AG04450 (cell line): Measurements from ENCODE around the gene MKLN1. TPM values are rescaled to one million over a fixed set of nuclear protein-coding genes. Genes with fewer than 3 reads are reported as not detected.
"Not testable (repeated sequence)": the region's sequence is repeated elsewhere in the genome, so short reads cannot be mapped to it uniquely, and the experiment has no call there.

Source experiments
- CTCF ChIA-PET: fragments of 300-600, 350-600 bp; formaldehyde crosslinking; extraction: SDS; loops from one replicate; lab custom pipeline; 2022; ENCODE audit warnings: antibody characterized with exemption, inconsistent platforms; lab: Charles Lee
- POLR2A ChIA-PET: fragments of 350-600 bp; formaldehyde crosslinking; extraction: SDS; loops from one replicate; lab custom pipeline; 2021; ENCODE audit warnings: antibody characterized with exemption, inconsistent platforms; lab: Yijun Ruan, JAX
- DNase-seq: peaks from one replicate; pipeline ENCODE4 v3.0.0-alpha.2; 2011; ENCODE audit warnings: low read depth, low spot score
- H3K27ac ChIP-seq: one replicate; pipeline ENCODE4 v1.5.1; 2012; ENCODE audit warnings: low read depth, low read length, control low read depth
- H3K27me3 ChIP-seq: one replicate; pipeline ENCODE4 v1.6.0; 2012; ENCODE audit warnings: low read length; ENCODE audit not compliant: control insufficient read depth, insufficient read depth
- H3K4me3 ChIP-seq: 2 replicates; pipeline ENCODE4 v1.5.1; 2011; ENCODE audit warnings: mild to moderate bottlenecking, low read depth, low read length, control low read depth
- H3K9me3 ChIP-seq: 2 replicates; pipeline ENCODE4 v1.5.1; 2012; ENCODE audit warnings: low read length; ENCODE audit not compliant: control insufficient read depth, insufficient read depth
- polyA plus RNA-seq: library from polyadenylated mRNA; depleted of rRNA; stranded (reverse); fragments of >200 nt; gene quantifications from 2 replicates; pipeline ENCODE4 v1.2.3, GENCODE V29; 2011
- TF ChIP-seq, protein P1 (sequence below): IDR thresholded peaks from 2 replicates; pipeline ENCODE4 v1.5.1; 2011; ENCODE audit warnings: low read depth, low read length, control low read depth, inconsistent platforms

MKLN1 gene
- polyA plus RNA-seq, 1 experiment = 56.8 TPM

DNA sequence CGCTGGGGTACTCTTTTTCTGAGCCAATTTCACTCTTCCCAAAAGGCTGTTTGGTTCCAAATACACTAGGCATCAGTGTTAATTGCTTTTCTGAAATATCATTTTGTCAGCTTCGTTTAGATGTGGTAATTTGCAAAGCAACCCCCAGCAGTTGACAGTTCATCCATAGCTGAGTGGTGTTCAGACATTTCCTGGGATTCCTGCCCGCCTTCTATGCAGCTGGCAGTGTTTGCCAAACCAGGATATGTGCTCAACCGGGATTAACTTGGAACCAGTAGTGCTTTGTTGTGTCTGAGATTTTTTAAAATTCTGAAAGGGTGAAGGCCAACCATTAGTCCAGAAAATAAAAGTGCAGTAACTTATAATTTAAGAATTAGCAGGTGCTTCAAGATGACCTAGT, 25.2 kb upstream of the MKLN1 start:
- no peaks in the 10 kb centered on the region for H3K27me3 ChIP-seq
- ChIA-PET POLR2A (no interaction called here), CTCF (no interaction called here)
- TF ChIP-seq, protein P1, sequence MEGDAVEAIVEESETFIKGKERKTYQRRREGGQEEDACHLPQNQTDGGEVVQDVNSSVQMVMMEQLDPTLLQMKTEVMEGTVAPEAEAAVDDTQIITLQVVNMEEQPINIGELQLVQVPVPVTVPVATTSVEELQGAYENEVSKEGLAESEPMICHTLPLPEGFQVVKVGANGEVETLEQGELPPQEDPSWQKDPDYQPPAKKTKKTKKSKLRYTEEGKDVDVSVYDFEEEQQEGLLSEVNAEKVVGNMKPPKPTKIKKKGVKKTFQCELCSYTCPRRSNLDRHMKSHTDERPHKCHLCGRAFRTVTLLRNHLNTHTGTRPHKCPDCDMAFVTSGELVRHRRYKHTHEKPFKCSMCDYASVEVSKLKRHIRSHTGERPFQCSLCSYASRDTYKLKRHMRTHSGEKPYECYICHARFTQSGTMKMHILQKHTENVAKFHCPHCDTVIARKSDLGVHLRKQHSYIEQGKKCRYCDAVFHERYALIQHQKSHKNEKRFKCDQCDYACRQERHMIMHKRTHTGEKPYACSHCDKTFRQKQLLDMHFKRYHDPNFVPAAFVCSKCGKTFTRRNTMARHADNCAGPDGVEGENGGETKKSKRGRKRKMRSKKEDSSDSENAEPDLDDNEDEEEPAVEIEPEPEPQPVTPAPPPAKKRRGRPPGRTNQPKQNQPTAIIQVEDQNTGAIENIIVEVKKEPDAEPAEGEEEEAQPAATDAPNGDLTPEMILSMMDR = no peak
- no peak overlapping the region for H3K27ac ChIP-seq
- H3K4me3 ChIP-seq = no peak overlapping the region
- no peak for DNase-seq
- peaks cover 12% of the 10 kb centered on the region for H3K9me3 ChIP-seq

GRCh38 chr7:131302876-131303707, 24.6 kb upstream of the MKLN1 start:
- DNase-seq = no peak
- CTCF ChIA-PET = no interaction called here

DNA sequence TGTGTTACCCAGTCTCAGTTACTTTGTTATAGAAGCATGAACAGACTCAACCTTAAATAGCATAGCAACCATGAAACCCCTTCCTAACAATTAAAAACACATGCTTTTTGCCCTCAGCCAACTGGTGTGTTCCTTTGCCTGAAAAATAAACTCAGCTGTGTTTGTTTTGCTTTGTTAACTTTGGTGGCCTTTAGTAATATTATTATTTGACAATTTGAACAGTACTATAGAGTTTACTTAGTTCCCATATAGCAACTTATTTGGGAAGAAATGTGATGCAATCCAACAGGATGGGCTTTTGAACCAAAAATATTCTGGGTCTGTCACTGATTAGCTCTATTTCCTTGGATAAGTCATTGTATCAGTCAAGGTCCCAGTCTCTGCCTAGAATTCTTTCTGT, 22.5 kb upstream of the MKLN1 start:
- CTCF ChIA-PET = interaction anchor here (1.0 to 1.1 kb wide), 2 partner anchors 14 to 22 kb away, joined by 3 read pairs; no protein-coding TSS in a partner anchor
- Histone ChIP-seq H3K27me3 (no peaks in the 10 kb centered on the region), H3K4me3 (no peak overlapping the region), H3K9me3 (peaks cover 12% of the 10 kb centered on the region), H3K27ac (no peak overlapping the region)
- POLR2A ChIA-PET = no interaction called here
- no peak for DNase-seq
- TF ChIP-seq, protein P1 = no peak

More at GRCh38 chr7:131302876-131303707, 24.6 kb upstream of the MKLN1 start:
- Histone ChIP-seq H3K27ac (no peak overlapping the region), H3K4me3 (no peak overlapping the region), H3K9me3 (peaks cover 12% of the 10 kb centered on the region), H3K27me3 (no peaks in the 10 kb centered on the region)
- POLR2A ChIA-PET = no interaction called here
- TF ChIP-seq, protein P1 = peak; percentile 47

- DNase-seq, H3K4me3 ChIP-seq, H3K27ac ChIP-seq, H3K27me3 ChIP-seq, POLR2A ChIA-PET, CTCF ChIA-PET: not testable (repeated sequence)
- H3K9me3 ChIP-seq = peaks cover 12% of the 10 kb centered on the region
Observed at GRCh38 chr7:131306041-131306440, 21.6 kb upstream of the MKLN1 start.

GRCh38 chr7:131306777-131307176, 20.9 kb upstream of the MKLN1 start:
- Histone ChIP-seq H3K9me3 (peaks cover 12% of the 10 kb centered on the region), H3K27me3 (no peaks in the 10 kb centered on the region), H3K27ac (no peak overlapping the region), H3K4me3 (no peak overlapping the region)
- TF ChIP-seq, protein P1 = no peak
- no peak for DNase-seq
- ChIA-PET CTCF (no interaction called here), POLR2A (no interaction called here)
